GM19099 (cell line): ENCODE measurements around the gene PBX4.
A peak's percentile ranks its signal among the peaks of the same experiment; 100 is the strongest.

ENCODE experiments used
- POLR2A ChIP-seq: IDR thresholded peaks from 3 replicates; pipeline ENCODE4 v1.6.1; 2011; ENCODE audit warnings: low read depth; ENCODE audit not compliant: insufficient read length; ENCODE audit errors: extremely low read depth

The PBX4 gene

DNA sequence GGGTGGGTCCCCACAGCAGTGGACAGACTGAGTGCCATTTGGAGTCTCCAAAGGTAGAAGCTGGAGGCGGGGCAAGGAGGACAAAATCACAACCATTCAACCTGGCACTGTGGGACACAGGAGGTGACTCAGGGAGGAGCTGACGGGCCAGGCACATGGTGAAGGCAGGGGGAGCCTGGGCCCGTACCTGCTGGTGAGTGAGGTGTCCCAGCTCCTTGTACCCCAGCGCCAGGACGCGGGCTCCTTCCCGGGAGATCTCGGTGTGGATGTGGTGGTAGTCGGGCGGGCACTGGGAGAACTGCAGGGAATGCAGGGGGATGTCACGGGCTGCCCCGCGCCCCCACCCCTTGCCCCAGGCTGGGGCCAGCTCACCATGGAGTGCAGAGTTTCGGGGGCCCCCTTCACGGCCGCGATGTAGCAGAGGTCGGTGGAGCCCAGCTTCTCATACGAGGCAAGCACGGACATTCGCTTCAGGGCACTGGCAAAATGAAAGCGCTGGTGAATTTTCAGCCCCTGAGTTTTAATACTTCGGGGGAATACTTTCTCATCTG lies 35.2 kb upstream of the PBX4 start:
- no peak for TF ChIP-seq POLR2A

DNA sequence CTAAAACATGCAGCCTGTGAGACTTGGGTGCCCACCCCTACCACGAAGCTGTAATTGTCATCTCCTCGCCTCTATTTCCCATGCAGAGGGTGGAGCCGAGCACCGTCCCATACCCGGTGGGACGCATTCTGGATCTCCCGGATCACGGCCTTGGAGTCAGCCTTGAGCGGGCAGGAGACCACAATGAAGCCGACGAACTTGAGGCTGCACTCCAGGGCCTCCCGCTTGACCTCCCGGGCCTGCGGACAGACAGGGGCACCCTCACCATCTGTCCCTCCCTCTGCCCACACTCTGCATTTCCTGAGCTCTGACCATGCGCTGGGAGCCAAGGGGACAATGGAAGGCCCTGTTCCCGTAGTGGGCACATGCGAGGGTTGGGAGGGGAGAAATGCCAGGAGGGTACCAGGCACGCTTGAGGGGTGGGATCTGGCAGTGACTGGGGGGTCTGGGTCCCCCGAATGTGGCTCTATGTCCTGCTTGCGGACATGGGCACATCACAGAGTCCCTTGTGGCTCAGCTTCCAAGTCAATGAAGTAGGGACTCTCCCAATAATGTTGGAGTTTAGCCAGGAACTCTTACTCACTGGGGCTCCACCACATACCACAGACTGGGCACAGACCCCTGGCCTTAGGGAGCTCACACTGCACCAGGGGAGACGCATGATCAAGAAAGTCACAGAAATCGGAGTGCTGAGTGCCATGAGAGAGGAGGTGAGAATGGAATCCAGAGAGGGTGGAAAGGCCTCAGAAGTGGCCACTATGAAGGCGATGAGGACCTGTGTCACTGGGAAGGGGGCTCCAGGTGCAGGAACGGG lies 34.2 kb upstream of the PBX4 start:
- TF ChIP-seq POLR2A = no peak

DNA sequence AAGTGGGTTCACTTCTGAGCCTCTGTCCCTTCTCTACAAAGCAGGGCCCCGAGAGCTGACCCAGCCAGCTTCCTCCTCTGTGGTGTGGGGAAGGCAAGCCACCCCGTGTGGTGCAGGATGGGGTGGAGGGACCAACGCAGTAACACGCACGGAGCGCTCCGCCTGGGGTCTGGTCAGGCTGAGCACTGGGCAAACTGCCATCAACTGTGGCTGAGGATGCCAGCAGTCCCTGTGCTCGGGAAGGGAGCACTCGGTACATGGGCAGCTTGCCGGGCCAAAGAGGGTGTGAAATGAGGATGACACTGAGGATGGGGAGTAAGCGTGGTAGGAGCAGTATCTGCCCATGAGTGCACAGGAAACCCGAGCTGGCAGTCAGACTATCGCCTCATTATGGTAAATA lies 32.6 kb upstream of the PBX4 start:
- peak; percentile 19 for TF ChIP-seq POLR2A

DNA sequence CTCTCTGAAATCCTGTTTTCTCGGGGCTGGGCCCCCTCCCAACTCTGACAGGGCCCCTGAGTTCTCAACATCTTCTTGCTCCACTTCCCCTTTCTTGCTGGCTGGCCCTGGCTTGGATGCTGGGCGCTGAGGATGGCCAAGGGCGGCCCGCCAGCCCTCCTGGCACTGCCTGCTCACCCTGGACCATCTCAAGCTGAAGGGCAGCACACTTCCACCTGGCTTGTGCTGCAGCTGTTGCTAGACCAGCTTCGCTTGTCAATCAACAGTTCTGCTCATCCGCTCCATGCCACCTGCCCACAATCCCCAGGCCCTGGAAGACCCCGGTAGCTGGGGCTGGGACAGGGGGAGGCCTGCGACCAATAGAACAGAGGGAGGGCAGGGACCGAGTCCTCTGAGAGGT lies 31.8 kb upstream of the PBX4 start:
- no peak for TF ChIP-seq POLR2A

DNA sequence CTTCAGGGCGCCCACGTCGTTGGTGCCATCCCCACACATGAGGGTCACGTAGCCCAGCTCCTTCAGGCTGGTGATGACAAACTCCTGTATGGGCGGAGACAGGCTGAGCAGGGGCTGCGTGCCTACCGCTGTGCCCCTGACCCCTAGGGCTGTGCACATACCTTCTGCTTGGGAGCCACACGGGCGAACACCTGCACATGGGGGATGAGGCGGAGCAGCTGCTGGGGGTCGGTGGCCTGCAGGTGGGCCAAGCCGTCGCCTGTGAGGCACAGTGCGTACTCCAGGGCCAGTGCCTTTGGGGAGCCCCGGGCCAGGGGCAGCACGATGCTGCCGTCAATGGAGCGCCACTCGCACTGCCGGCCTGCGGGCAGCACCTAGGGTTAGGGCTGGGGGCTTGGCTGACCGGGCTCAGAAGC lies 31.1 kb upstream of the PBX4 start:
- no peak for TF ChIP-seq POLR2A

DNA sequence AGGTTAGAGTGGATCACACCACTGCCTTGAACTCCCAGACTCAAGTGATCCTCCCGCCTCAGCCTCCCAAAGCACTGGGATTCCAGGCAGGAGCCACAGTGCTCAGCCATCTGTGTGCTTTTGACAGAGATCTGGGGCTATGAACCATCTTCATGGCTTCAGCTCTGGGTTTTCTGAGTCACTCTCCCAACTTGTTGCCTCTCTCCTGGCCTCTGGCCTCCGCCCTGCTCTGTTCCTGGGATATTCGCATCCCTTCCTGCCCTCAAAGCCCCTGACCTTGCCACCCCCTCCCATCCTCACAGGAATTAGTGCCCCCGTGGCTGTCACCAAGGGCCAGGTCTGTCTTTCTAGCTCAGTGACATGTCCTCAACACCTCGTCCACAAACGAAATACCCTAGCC lies 30.7 kb upstream of the PBX4 start:
- no peak for TF ChIP-seq POLR2A

DNA sequence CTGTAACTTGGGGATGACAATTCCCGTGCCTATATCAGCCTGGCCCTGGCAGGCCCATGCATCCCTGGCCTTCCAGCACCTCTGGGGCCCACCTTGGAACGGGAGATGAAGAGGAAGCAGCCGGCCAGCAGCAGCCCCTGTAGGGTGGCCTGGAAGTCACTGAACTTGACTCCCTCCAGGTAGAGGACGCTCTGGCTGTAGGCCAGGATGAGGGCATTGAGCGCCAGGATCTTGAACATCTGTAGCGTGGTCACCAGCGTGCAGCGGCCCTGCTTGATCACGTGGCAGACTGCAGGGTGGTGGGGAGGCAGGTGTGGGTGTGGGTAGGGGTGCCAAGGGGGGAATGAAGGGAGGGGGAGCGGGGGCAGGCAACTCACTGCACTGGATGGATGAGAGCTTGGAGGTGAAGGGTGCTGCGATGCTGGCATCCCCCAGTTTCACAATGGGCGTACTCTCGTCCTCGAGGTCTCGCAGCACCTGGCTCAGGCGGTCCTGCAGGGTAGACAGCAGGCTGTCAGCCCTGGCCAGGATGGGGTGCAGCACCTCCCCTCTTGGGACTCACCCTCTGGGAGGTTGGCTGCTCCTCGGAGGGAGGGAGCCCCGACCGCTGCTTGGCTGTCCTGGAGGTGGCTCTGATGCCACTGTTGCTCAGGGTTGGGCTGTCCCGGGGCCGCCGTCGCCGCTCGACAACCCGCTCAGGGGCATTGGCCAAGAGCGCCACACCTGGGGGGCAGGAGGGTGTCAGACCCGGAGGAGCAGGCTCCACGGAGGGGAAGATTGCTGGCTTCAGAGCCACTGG lies 28.7 kb upstream of the PBX4 start:
- TF ChIP-seq POLR2A = no peak

DNA sequence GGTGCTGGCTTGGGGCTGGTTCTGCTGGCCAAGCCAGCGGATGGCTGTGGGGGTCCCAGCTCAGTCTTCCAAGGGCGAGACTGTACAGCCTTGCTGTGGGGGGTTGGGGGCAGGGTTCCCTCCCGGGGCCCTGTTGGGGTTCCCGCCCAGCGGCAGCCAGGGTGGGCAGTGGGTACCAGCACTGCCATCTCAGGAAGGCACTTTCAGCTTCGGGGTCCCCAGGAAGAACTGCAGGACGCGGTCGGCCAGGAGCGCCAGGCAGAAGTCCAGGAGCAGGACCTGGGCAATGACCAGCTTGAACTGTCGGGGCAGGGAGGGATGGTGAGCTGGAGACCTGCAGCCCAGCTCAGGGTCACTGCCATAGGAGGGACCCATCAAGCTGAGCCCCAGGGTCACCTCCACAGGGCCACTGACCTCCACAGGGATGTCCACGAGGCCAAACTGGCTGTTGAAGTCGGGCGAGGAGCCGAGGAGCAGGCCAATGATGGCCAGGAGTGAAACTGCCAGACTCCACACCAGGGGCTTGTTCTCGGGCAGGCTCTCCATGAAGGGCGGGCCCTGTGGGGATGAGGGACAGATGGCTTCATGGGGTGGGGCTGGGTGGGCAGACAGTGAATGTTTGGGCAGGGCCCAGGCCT lies 26.9 kb upstream of the PBX4 start:
- no peak for TF ChIP-seq POLR2A

DNA sequence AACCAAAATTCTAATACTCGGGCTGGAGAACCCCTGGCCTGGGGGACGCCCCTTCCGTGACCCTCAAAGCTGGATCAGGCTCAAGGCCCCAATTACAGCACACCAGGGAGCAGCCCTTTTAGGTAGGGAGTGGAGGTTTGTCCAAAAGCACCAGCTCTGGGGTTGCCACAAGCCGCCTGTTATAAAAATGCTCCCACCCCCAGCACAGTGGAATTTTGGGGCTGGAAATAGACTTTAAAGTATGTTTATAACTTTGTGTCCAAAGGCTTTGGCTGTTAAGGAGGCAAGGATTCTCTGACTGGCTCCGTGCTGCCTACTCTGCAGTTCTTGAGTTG lies 25.5 kb upstream of the PBX4 start:
- no peak for TF ChIP-seq POLR2A

DNA sequence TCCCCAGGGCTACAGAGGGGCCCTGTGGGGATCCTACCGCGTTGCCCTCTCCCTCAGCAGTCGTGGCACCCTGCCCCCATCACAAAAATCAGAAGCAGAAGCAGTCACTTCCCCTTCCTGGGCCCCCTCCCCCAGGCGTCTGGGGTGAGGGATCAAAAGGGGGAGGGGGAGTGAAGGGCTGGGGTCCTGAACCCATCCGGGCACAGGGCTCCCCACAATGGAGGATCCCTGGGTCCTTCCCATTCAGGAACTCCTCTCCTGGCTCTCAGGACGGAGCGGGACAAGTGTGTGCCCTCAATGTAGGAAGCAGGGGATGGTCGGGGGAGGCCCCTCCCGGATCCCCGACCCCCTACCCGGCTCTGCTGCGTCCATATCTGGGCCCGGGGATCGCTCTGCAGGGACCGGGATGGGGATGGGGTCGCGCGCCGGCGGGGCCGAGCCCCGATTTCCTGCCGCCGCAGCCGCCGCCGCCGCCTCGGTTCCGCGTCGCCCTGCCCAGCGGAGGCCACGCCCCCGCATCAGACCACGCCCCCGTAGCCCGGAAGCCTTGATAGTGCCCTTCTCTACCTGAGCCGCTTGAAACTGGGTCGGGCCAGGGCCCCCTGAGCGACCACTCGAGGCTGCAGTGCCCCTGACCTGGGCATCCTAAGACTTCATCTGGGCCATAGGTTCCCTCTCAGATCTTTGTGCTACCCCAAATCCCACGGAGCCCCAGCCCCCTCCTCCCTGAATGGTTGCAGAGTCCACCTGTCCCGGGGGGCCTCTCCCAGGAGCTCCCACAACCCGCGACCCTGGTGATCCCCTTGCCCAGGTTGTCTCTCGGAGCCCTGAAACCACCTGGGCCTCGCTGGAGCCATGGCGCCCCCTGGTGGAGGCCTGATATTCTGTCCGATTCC lies 24.9 kb upstream of the PBX4 start, which contains the start of gene GMIP:
Gene GMIP, minus strand, starts transcription at position 500 of the 896 bp plus-strand sequence. Its CDS starts 128 bp downstream, at position 372.
- peak; percentile 73 for TF ChIP-seq POLR2A

DNA sequence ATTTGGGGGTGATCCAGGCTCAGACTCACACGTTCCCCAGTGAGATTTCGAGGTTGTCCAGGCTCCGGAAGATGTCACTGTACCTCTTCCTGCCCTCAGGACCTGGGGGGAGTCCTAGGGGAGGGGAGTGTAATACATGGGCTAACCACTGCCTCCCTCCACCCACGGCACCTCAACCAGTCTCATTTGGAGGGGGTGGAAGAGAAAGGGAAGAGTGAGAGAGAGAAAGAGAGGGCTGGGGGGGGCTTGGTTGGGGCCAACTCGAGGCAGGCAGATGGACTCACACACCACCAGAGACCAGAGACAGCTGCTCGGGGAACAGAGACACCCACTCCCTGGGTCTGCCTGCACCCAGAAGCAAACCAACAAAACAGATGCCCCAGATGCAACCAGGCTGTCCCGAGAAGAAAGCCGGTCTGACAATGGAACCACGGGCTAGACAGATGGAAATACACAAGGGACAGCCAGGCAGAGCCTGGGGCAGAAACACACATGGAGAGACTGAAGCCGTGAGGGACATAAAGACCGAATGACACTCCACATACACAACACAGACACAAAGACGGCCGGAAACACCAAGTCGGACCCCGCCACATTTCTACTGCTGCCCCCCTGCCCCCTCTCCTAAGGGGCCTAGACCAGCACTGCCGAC lies 24.1 kb upstream of the PBX4 start:
- no peak for TF ChIP-seq POLR2A

DNA sequence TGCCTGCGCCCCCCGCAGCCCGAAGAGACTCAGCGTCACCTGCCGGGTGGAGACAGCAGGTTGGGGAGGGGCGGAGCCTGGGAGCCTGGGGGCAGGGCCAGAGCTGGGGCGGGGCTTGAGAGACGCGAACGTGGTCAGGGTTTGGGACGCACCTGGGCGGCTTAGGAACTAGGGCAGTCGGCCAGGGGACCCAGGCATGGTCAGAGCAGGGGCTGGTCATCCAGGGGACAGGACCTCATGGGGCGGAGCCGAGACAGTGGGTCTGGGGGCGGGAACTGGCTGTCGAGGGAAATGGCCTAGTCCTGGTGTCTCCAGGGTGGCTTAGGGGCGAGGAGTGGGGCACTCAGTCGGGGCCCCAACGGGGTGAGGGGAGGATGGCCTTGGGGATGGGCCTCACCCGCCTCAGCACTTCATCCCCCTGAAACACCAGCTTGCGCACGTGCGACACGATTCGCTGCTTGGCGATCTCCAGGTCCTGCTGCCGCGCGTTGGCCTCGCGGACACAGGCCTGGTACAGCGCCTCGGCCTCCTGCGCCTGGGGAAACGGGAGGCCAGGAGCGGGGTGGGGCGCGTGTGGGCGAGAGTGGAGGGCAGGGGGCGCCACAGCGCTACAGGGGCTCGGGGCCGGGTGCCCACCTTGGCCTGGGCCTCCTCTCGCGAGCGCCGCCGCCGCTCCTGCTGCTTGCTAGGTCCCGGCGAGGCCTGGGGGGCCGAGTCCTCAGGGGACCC lies 19.2 kb upstream of the PBX4 start:
- no peak for TF ChIP-seq POLR2A

DNA sequence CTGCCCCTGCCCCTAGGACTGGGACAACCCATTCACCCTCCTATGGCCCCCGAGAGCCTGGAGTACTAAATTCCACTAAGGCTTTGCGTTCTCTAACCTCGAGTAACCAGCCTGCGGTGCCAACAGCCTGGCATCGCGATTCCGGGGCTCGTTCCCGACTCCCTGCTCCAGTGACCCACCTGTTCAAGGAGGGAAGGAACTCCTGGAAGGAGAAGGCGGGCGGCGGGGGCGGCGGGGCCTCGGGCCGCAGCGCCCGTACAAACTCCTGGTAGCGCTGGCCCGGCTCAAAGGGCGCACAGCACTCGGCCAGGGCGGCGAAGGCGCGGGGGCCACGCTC lies 18.7 kb upstream of the PBX4 start:
- TF ChIP-seq POLR2A = no peak
